NCI-H2227 treated with DMSO at 0.1 percent for 48 hours (cell line): ENCODE results near the gene PHACTR1.
"Not testable (repeated sequence)": the region's sequence is repeated elsewhere in the genome, so short reads cannot be mapped to it uniquely, and the experiment has no call there.

Experiments
- DNase-seq: peaks from one replicate; lab custom pipeline; 2025; lab: John Stamatoyannopoulos, UW

Gene PHACTR1

GRCh38 chr6:13238017-13238416 lies 521.5 kb downstream of the PHACTR1 start:
- DNase-seq = no peak

GRCh38 chr6:13238640-13239216 lies 522.2 kb downstream of the PHACTR1 start:
- DNase-seq = no peak

GRCh38 chr6:13239530-13240455 lies 523.2 kb downstream of the PHACTR1 start:
- no peak for DNase-seq

GRCh38 chr6:13241364-13241763 lies 524.8 kb downstream of the PHACTR1 start:
- DNase-seq = no peak

- no peak for DNase-seq
Measured at GRCh38 chr6:13242178-13242577, 525.6 kb downstream of the PHACTR1 start.

GRCh38 chr6:13242590-13242989 lies 526.0 kb downstream of the PHACTR1 start:
- DNase-seq = no peak

GRCh38 chr6:13243033-13243432 lies 526.5 kb downstream of the PHACTR1 start:
- no peak for DNase-seq

- not testable (repeated sequence) for DNase-seq
Measured at GRCh38 chr6:13243745-13244144, 527.2 kb downstream of the PHACTR1 start.

- DNase-seq = no peak
Measured at GRCh38 chr6:13247627-13248026, 531.1 kb downstream of the PHACTR1 start.

- DNase-seq = no peak
Measured at GRCh38 chr6:13248053-13248452, 531.5 kb downstream of the PHACTR1 start.

GRCh38 chr6:13248584-13248985 lies 532.0 kb downstream of the PHACTR1 start:
- DNase-seq = no peak

- DNase-seq = no peak
Measured at GRCh38 chr6:13248994-13249393, 532.4 kb downstream of the PHACTR1 start.

GRCh38 chr6:13249817-13250216 lies 533.2 kb downstream of the PHACTR1 start:
- no peak for DNase-seq

GRCh38 chr6:13250703-13251102 lies 534.1 kb downstream of the PHACTR1 start:
- DNase-seq = no peak

- DNase-seq = no peak
Measured at GRCh38 chr6:13251242-13251641, 534.7 kb downstream of the PHACTR1 start.

GRCh38 chr6:13252790-13253189 lies 536.2 kb downstream of the PHACTR1 start:
- DNase-seq = no peak

- no peak for DNase-seq
Measured at GRCh38 chr6:13253272-13253671, 536.7 kb downstream of the PHACTR1 start.

- DNase-seq = no peak
Measured at GRCh38 chr6:13256266-13257001, 539.9 kb downstream of the PHACTR1 start.

- DNase-seq = no peak
Measured at GRCh38 chr6:13259393-13259792, 542.8 kb downstream of the PHACTR1 start.

GRCh38 chr6:13260101-13260598 lies 543.6 kb downstream of the PHACTR1 start:
- no peak for DNase-seq

GRCh38 chr6:13260831-13261230 lies 544.3 kb downstream of the PHACTR1 start:
- DNase-seq = no peak

- DNase-seq = no peak
Measured at GRCh38 chr6:13261464-13261994, 545.0 kb downstream of the PHACTR1 start.
